G401 (cell line): ENCODE measurements around the gene CTNNA1. TPM values are rescaled to one million over a fixed set of nuclear protein-coding genes. Genes with fewer than 3 reads are reported as not detected.
A peak's percentile ranks its signal among the peaks of the same experiment; 100 is the strongest.
"Not testable (repeated sequence)": the region's sequence is repeated elsewhere in the genome, so short reads cannot be mapped to it uniquely, and the experiment has no call there.

Source experiments
- DNase-seq: peaks from one replicate; pipeline ENCODE4 v3.0.0-alpha.2; 2015; ENCODE audit warnings: low spot score
- in situ Hi-C: cut with HindIII; loops from 2 replicates; pipeline ENCODE4 v1.10.0; 2016; ENCODE audit warnings: low sequenced_read_pairs, mixed read lengths
- total RNA-seq: library from RNA; depleted of rRNA; stranded (reverse); fragments of >200 nt; shearing (Covaris generic); gene quantifications from 2 replicates; pipeline ENCODE4 v1.2.3, GENCODE V29; 2014

Gene CTNNA1
- total RNA-seq, 1 experiment from 2014 or later: 229 TPM

DNA sequence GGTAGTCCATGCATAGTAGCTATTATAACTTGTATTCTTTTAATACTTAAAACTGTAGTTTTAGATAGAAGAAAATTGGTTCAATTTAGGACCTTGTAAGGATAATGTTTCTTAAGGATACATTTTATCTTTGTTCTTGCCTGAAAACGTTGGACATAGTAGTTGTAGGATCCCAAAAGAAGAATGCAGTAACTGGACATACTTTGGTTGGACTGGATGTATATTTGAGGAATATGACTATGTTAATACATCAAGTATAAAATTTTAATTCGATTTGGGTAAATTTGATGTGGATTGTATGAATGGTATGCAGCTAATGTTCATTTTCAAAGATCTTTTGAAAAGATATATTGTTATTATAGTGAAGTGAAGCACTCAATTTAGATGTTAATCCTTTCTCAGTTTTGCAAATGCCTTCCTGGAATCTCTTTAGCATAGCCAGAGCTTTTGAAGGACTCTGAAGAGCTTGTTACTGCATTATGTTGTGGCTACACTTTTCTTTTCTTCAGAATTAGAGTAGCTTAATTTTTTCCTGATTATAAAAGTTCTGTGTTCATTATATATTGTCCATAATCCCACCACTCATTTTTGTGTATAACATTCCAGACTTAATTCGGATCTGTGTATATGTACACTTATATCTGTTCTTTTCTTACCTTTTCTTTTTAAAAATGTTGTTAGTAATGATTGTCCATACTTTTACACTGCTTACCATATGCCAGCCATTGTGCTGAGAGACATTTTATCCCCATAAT, 80.7 kb downstream of the CTNNA1 start:
- in situ Hi-C loops: no loop called here
- no peak for DNase-seq

DNA sequence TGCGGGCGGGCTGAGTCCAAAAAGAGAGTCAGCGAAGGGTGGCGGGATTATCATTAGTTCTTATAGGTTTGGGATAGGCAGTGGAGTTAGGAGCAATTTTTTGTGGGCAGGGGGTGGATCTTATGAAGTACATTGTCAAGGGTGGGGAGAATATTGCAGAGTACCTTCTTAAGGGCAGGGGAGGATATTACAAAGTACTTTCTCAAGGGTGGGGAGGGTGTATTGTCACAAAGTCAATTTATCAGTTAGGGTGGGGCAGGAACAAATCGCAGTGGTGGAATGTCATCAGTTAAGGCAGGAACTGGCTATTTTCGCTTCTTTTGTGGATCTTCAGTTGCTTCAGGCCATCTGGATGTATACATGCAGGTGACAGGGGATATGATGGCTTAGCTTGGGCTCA, 81.6 kb downstream of the CTNNA1 start:
- DNase-seq, in situ Hi-C loops: not testable (repeated sequence)

DNA sequence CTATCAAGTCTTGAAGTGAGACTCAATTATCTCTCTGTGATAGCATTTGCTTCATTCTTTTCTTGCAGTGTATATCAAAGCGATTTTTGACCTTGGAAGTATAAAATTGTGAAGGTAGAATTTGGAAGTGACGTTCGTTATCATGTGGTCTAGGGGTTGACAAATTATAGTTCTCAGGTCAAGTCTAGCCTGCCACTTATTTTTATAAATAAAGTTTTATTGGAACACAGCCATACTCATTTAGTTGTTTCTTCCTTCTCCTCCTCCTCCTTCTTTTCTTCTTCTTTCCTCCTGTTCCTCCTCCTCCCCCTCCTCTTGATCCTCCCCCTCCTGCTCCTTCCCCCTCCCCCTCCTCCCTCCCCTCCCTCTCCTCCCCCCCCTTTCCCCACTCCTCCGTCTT, 83.9 kb downstream of the CTNNA1 start:
- in situ Hi-C loops: no loop called here
- DNase-seq: no peak

DNA sequence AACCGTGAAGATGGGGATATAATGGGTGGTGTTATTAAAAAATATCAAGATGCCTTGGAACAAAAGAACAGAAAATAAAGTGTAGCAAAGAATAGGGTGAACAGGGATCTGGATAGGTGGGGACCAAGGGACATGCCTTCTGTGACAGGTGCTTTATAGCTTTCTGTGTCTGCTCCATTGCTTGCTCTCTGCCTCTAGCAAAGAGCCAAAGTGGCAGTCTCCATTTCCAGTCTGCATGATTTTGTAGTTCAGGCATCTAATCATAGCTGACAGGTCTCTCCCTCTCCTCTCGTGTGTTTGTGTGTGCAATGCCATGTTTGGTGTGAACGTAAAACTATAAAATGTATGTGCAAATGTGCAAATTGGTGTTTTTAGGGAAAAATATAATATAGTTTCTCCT, 86.9 kb downstream of the CTNNA1 start:
- in situ Hi-C loops: no loop called here
- no peak for DNase-seq

DNA sequence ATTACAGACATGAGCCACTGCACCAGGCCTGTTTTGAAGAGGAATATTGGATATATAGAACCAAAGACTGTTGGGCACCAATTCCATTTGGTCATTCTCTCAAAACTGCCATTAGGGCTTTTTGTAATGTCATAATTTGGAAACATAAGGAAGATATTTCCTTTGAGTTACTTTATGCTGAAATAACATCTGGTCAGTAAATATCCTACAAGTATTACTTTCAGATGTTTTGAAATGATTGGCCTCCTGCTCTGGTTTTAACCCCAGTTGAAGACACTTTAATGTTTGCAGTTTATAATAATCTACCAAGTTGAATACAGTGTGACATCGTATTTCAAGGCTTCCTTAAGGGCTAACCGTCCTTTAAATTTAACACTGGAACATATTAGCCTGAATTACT, 88.3 kb downstream of the CTNNA1 start:
- no peak for DNase-seq
- in situ Hi-C loops: no loop called here

DNA sequence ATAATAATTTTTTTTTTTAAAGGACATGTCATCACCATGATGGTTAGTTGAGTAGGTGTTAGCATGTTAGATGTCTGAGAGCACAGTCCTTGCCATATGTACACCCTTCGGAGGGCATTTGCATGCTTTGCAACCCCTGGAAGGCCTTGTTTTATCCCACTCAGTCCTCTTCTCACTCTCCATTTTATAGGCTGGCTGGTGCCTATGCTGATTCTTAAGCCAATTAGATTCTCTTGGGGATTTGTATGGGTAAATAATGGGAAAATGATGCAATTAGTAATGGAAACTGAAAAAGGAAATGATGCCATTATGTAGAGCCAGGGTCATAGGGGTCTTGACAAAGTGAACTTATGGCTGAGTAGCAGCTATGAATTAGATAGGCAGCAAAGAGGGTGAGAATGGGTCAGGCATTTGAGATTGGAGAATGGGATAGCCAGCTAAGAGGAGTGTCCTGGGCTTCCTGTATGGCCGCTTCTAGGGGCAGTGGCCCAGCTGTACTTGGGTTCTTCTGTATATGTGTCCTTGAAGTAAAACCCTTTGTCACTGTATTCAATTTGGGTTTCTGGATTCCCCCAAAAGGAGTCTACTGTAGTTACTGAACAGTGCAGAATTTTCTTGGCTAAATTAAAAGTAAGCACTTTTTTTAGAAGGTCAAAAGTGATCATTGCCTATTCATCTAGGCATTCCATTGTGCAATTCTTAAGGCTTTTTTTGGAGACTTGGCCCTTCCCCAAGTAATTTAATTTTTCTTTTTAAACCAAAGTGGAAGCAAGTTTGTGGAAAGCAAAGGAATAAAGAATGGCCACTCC, 90.3 kb downstream of the CTNNA1 start:
- in situ Hi-C loops: no loop called here
- no peak for DNase-seq

DNA sequence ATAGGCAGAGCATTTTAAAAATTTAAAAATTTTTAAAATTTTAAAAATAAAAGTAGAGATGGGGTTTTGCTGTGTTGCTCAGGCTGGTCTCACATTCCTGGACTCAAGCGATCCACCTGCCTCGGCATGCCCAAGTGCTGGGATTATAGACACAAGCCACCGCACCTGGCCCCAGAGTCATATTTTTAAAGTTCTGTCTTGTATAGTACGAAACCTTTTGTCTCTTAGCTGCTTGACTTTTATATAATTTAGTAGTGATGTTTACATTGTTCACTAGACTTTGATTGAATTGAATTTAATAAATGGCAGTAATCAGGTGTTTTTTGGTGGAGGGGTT, 90.9 kb downstream of the CTNNA1 start:
- no peak for DNase-seq
- in situ Hi-C loops: no loop called here

DNA sequence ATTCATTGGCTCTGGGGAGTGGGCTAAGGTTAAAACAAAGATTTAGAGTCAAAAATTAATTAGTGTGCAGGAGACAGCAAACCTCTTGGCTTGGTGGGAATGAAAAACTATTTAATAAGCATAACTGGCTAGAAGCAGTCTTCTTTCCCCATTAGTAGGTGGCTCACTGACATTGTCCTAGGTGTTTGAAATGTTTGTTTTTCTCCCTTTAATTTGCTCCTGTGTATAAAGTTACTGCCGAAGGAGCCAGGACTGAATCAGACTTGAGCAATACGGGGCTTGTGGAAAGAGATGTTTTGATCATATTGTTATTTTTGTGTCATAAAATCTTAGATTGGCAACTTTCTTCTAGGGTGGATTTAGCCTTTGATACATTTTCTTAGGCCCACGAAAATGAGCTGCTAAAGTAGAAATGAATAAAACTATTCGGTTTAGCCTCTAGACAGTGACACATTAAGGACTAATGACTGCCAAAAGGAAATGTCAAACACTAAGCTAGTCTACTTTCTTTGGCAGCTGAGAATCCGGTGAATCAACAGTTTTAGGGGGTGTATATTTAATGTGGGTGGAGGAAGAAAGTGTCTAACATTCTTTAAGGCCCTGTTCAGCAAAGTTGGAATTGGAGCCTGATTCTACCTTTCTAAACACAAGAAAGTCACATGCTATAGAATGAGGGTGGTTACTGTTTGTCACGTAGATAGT, 91.7 kb downstream of the CTNNA1 start:
- no peak for DNase-seq
- in situ Hi-C loops: no loop called here

DNA sequence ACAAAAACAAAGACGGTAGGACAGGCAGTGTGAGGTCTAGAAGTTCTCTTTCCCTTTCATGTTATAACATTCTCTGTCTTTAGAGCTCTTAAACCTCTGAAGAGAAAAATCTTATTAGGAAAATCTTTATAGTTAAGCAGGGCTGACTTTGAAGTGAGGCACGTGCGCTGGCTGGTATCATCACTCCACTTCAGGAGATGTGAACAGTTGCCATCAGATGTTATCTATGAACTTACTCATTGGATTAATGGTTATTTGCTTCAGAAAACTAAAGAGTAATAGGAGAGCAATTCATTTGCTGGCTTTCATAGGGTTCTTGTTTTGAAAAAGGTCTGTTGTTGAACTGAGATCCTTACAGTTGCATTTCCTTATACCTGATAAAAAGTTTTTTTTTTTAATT, 96.2 kb downstream of the CTNNA1 start:
- in situ Hi-C loops: no loop called here
- no peak for DNase-seq

DNA sequence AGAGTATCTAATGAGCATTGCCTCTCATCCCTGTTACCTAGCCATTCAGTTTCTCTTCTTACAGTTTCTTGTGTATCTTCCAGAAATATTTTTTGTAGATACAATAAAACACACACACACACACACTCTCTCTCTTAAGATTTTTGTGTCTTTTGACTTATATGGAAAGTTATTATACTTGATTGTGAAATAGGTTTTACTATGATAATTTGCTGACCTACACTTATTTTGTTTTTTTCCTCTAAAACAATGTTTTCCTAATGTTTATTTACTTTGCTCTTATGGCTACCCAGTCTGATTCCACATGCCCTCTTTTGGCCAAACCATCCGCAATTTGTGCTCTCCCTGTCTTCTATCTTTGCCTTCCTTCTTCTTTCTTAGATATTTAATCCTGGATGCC, 96.7 kb downstream of the CTNNA1 start:
- in situ Hi-C loops: no loop called here
- no peak for DNase-seq

DNA sequence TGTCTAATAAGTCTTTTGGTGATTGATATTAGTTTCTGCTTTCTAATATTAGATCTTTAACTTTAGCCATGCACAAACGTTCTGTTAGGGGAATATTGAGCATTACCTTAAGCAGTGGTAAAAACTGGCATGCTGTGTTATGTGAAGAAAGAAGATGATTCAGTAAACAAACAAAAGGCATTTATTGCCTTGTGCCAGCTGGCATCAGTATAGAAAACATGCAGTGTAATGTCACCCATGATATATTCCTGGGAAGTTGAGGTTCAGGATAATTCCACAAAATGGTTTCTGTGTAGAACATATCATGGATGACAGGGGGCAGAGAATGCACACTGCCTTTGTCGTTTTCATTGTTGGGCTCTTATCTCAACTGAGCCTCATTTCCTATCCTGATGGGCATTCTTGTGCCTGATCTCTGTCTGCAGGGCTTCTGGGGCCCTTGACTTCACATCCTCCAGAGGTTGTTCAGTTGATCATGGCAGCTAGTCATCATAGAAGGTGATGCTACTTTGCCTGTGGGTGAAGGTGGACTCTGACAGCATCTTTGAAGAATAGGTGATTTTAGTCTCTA, 97.7 kb downstream of the CTNNA1 start:
- in situ Hi-C loops: no loop called here
- DNase-seq: no peak

DNA sequence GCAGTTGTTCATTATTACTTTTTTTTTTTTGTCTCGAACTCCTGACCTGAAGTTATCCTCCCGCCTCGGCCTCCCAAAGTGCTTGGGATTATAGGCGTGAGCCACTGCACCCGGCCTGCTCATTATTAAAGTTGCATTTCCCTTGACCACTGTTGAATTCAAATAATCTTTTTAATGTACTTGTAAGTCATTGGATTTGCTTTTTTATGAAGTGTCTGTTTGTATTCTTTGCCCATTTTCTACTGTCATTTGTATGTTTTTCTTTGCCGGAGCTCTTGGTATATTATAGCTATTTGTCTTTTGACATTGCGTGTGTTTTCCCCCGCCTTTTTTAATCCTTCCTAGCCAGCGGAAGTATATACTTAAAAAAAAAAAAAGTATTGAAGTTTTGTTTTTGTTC, 99.9 kb downstream of the CTNNA1 start:
- no peak for DNase-seq
- in situ Hi-C loops: no loop called here

DNA sequence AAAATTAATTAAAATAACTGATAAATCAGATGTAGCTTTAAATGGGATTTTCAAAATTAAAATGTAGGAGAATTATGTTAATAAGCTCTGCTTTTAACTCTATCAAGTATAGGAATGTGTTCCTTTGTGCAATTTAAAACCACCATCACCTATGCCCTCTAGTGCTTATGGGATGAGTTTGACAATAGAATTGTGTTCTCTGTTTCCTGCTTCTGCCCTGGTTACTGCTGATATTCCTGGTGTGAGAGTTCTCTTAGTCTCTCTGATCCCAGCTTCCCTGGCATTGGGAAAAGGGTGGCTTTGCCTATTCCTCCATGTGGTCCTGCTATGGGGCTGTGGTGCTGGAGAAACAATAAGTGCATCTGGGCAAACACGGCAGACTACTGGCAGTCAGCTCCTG, 113.8 kb downstream of the CTNNA1 start:
- in situ Hi-C loops: no loop called here
- no peak for DNase-seq

DNA sequence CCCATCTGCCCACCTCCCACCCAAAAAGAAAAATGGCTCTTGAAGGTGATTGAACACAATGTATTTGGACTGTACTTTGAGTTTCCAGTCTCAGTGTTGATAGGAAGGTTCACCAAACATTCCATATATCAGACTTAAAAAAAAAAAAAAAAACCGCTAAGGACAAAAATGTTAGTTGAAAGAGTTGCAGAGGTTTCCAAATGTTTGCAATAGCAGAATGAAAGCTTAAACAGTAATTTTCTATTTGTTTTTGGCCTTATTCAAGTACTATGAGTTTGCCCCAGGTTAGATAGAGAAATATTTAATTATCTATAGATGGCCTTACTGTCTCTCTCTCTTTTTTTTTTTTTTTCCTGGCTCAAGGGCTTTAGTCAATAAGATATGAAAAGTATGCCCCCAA, 115.8 kb downstream of the CTNNA1 start:
- in situ Hi-C loops: no loop called here

DNA sequence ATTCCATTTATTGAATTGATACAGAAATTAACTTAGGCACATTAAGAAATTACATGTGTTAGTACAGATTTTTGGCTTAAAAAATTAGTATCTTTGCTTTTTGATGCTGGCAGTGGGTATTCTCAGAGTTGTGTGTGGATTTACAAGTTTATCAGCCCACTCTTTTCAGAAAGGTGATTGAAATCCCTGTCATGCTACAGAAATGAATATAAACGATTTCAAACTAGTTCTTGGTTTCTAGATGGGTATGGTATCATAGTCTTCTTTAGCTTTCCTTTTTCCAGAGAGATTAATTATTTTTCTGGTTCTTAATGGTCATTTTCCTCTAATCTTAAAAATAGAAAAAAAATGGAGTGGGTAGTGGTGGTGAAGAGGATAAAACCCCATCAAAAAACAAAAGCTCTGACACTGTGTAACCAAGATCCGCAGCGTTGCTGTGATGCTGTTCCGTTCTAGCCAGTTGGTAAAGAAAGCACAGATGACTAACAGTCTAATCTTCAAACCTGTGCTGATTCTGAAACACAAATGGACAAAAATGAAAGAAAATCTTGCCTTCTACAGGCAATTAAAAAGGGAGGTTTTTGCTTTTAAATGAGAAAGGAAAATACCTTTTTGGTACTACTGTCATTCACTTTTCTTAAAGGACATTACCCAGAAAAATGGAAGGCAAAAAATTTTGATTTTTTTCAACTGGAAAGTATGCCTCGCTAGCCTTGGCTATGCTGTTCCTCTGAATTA, 116.7 kb downstream of the CTNNA1 start:
- in situ Hi-C loops: no loop called here

More for the DNA sequence above, 115.8 kb downstream of the CTNNA1 start:
- no peak for DNase-seq

DNA sequence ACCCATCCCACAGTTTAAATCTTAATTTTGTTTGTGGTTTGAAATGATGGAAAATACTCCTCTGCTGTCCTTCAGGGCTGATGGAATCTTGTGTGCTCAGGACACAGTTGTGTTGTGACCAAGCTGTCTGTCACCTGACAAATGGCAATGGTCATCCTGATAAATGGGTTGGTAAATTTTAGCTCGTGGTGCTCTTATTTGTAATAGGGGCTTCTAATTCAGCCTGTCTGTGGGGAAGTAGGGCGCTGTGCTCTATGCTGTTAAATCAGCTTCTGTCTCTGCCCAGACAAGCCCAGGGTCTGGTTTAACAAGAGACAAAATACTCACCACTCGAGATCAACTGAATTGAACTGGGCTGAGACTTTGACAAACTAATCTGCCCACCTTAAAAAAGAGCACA, 117.4 kb downstream of the CTNNA1 start:
- peak; percentile 78 for DNase-seq
- in situ Hi-C loops: no loop called here

More for the DNA sequence above, 116.7 kb downstream of the CTNNA1 start:
- peak; percentile 79 for DNase-seq

DNA sequence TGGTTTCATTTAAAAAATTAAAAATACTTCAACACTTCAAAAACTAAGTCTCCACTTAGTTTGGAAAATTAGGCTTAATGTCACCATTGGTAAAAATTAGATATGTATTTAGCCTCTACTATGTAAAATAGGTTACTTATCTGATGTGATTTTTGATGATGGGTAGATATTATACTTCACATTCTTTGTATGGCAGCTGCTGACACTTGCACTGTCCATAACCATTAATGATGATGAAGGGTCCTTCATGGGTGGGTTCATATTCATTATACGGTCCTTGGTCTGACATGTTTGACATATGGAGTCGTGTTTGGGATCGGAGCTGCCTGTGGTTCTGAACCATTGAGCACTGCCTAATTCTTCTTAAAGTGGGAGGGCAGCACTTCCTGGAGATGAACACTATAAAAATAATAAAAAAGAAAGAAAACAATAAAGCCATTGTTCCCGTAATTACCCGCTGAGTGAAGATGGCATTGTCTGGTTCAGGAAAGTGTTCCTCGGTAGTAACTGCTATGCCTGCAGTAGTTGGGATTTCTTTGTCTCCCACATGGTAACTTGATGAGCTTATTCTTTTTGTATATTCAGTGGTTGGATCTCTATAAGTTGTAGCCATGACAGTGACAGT, 119.7 kb downstream of the CTNNA1 start:
- DNase-seq: no peak
- in situ Hi-C loops: no loop called here

DNA sequence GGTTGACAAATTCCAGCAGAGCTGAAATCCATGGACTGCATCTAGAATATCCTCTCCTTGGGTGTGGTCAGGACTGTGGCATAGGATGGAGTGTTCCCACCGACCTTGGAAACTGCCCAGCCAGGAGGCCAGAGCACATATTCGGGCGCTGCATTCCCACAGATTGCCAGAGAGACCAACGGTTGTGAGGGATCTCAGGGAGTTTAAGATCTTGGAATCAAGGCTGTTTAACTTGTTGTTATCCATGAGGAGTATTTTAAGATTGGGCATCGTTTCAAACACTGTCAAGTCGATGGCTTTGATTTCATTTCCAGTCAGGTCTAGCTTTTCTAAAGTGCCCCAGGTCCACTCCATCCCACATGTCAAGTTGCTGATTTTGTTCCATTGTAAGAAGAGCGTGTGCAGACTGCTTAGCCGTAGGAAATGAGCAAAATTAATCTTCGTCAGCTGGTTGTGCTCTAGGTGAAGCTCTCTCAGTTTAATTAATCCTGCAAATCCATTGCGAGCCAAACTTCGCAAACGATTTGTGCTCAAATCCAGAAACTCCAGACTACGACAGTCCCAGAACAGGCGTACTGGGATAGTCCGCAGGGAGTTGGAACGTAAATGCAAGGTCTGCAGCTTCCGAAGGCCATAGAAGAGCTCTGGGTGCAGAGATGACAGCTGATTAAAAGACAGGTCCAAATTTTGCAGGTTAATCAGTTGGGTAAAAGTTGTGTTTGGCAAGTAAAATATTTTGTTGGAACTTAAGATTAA, 120.4 kb downstream of the CTNNA1 start:
- in situ Hi-C loops: no loop called here

More for the DNA sequence above, 120.4 kb downstream of the CTNNA1 start:
- peak; percentile 75 for DNase-seq
